VCaP (cell line): ENCODE data around the gene FREM2.

ENCODE experiments used
- H3K27ac ChIP-seq: fragments of 450-650 bp; 2 replicates; pipeline ENCODE4 v1.5.1; 2017
- CTCF ChIP-seq: fragments of 450-650 bp; conservative IDR thresholded peaks from 2 replicates; pipeline ENCODE4 v1.5.1; 2017; ENCODE audit warnings: mild to moderate bottlenecking, moderate library complexity

Gene FREM2

GRCh38 chr13:38777347-38778119 lies 90.7 kb downstream of the FREM2 start:
- no peak for TF ChIP-seq CTCF
- no peak overlapping the region for H3K27ac ChIP-seq

- no peak overlapping the region for H3K27ac ChIP-seq
- TF ChIP-seq CTCF = no peak
Measured at GRCh38 chr13:38781539-38781938, 94.7 kb downstream of the FREM2 start.

GRCh38 chr13:38784036-38784880 lies 97.4 kb downstream of the FREM2 start:
- no peak for TF ChIP-seq CTCF
- peak overlapping the region; percentile 75 for H3K27ac ChIP-seq

- TF ChIP-seq CTCF = no peak
- H3K27ac ChIP-seq = peak overlapping the region; percentile 75
Measured at GRCh38 chr13:38785042-38785441, 98.2 kb downstream of the FREM2 start.

- peak overlapping the region; percentile 75 for H3K27ac ChIP-seq
- no peak for TF ChIP-seq CTCF
Measured at GRCh38 chr13:38785490-38785889, 98.6 kb downstream of the FREM2 start.

GRCh38 chr13:38787550-38787949 lies 100.7 kb downstream of the FREM2 start:
- no peak for TF ChIP-seq CTCF
- H3K27ac ChIP-seq = no peak overlapping the region

GRCh38 chr13:38796890-38797289 lies 110.0 kb downstream of the FREM2 start:
- TF ChIP-seq CTCF = no peak
- no peak overlapping the region for H3K27ac ChIP-seq
